ENCODE results near the gene AGTRAP.

The AGTRAP gene

DNA sequence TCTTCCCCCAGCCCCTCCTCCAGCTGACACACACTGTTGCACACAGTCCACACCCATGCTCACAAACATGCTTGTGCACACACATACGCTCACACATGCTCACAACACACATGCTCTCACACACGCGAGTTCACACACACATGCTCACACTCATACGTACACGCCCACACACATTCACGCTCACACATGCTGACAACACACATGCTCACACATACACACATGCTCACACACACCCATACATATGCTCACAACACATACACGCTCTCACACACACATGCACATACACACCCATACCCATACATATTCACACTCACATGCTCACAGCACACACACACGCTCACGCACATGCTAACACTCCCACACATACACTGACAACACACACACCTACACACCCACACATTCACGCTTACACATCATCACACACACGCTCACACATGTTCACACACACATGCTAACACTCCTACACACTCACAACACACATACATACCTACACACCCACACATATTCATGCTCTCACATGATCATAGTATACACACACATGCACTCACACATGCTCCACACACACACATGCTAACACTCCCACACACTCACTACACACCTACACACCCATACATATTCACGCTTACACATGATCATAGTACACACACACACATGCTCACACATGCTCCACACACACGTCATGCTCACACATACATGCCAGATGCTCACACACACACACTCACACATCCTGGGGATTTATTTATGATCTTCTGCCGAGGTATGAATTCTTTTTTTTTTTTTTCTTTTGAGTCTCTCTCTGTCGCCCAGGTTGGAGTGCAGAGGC lies 33.7 kb upstream of the AGTRAP start:
- no peak overlapping the region for H3K4me2 ChIP-seq
- no peak overlapping the region for H3K9ac ChIP-seq
- TF ChIP-seq, protein P1, sequence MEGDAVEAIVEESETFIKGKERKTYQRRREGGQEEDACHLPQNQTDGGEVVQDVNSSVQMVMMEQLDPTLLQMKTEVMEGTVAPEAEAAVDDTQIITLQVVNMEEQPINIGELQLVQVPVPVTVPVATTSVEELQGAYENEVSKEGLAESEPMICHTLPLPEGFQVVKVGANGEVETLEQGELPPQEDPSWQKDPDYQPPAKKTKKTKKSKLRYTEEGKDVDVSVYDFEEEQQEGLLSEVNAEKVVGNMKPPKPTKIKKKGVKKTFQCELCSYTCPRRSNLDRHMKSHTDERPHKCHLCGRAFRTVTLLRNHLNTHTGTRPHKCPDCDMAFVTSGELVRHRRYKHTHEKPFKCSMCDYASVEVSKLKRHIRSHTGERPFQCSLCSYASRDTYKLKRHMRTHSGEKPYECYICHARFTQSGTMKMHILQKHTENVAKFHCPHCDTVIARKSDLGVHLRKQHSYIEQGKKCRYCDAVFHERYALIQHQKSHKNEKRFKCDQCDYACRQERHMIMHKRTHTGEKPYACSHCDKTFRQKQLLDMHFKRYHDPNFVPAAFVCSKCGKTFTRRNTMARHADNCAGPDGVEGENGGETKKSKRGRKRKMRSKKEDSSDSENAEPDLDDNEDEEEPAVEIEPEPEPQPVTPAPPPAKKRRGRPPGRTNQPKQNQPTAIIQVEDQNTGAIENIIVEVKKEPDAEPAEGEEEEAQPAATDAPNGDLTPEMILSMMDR (conservative IDR thresholded peaks at IDR 0.05; ENCODE audit: low read depth, low read length) = no peak
- no peak overlapping the region for H3K4me3 ChIP-seq (IDR thresholded peaks at IDR 0.05; ENCODE audit: insufficient read depth, low read depth, low read length)
- H3K4me1 ChIP-seq (ENCODE audit: low read depth, poor library complexity, severe bottlenecking) = no peaks in the 10 kb centered on the region
- no peaks in the 10 kb centered on the region for H4K20me1 ChIP-seq (ENCODE audit: insufficient read depth)
- peaks cover 89% of the 10 kb centered on the region for H3K27me3 ChIP-seq (ENCODE audit: insufficient read depth, low read depth)
- H3K36me3 ChIP-seq (ENCODE audit: insufficient read depth) = no peaks in the 10 kb centered on the region
- H2AFZ ChIP-seq (ENCODE audit: low read depth) = no peak overlapping the region
- H3K27ac ChIP-seq = no peak overlapping the region
- H3K79me2 ChIP-seq (ENCODE audit: insufficient read depth, low read depth) = no peaks in the 10 kb centered on the region

DNA sequence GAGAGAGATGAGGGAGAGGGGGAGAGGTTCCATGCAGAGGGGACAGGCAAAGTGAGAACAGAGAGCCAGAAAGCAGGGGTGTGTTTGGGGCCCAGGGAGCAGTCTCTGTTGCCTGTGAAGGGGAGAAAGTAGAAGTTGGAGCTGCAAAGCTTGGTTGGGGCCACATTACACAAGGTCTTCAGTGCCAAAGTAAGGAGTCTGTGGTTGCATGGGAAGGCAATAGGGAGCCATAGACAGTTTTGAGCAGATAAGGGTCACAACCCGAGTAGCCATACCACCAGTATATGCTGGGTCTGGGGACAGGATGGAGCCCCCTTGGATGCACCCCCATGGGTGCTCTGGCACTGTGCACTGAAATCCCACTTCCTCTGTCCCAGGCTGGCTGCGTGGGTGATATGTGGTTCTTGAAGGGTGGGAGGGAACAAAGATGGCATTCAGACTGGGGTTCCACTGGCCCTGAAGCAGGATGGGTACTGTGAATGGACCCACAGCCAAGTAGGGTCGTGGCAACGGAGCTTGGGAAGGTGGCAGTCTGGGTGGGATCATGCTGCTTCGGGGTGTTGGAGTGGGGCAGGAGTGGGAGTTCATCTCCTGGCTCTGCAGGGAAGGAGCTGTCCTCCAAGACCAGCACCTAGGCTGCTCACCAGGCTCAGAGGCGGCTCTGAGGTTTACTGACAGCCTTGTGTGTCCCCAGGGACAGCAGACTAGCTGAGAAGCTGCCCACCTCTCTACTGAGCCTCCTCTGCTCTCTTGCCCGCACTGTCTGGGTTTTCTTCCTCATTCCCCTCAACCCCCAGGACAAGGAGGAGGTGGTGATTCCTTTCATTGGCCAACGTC lies 32.4 kb upstream of the AGTRAP start:
- Histone ChIP-seq H3K36me3 (ENCODE audit: insufficient read depth) (no peaks in the 10 kb centered on the region), H3K27me3 (ENCODE audit: insufficient read depth, low read depth) (peaks cover 88% of the 10 kb centered on the region), H3K4me1 (ENCODE audit: low read depth, poor library complexity, severe bottlenecking) (no peaks in the 10 kb centered on the region), H3K4me2 (no peak overlapping the region), H4K20me1 (ENCODE audit: insufficient read depth) (no peaks in the 10 kb centered on the region), H3K79me2 (ENCODE audit: insufficient read depth, low read depth) (no peaks in the 10 kb centered on the region), H3K9ac (no peak overlapping the region), H3K27ac (no peak overlapping the region), H3K4me3 (IDR thresholded peaks at IDR 0.05; ENCODE audit: insufficient read depth, low read depth, low read length) (no peak overlapping the region), H2AFZ (ENCODE audit: low read depth) (no peak overlapping the region)
- TF ChIP-seq, protein P1 (conservative IDR thresholded peaks at IDR 0.05; ENCODE audit: low read depth, low read length) = no peak

DNA sequence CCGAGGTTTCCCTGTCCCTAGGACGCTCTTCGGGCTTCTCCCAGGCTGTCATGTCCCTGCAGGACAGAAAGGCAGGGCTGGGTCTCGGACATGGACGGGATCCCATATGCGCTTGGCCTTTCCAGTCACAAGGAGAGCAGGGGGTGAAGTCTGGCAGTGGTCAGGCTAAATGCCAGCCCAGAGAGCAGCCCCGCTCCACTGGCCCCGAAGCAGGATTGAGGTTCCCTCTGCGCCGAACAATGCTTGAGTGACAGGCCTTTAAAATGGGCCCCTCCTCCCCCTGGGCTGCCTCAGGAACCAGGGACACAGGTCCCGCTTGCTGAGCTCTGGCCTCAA lies 31.8 kb upstream of the AGTRAP start:
- no peaks in the 10 kb centered on the region for H4K20me1 ChIP-seq (ENCODE audit: insufficient read depth)
- peaks cover 88% of the 10 kb centered on the region for H3K27me3 ChIP-seq (ENCODE audit: insufficient read depth, low read depth)
- no peaks in the 10 kb centered on the region for H3K4me1 ChIP-seq (ENCODE audit: low read depth, poor library complexity, severe bottlenecking)

DNA sequence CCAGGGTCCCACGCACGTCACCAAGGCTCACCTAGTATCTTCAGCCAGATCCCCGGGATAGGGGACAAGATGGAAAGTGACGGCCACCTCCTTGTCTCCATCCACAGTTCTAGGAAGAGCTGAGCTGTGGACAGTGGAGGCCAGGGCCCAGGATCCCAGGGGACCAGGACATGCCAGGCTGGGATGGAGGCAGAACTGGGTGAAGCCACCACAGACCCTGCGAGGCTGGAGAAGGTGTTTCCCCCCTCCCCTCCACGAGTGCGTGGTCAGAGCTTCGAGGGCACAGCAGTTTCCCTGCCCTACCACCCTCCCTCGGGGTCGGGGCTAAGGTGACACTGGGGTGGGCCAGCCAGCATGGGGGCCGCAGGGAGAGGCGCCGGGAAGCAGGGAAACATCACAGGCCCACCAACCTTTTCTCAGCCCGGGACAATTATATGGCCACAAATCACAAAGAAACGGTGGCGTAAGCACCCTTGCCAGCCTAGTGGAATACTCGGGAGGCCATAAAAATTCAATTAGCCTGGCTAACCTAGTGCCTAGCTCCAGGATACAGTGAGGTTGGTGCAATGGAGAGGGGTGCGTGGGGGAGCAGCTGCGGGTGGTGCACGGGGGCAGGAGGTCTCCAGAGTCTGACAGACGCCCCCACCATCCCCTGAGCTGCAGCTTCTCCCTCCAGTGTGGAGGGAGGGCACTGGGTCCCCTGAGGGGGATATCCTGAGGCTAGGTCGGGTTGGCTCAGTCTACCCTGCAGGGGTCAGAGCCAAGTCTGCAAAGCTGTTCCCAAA lies 31.1 kb upstream of the AGTRAP start:
- TF ChIP-seq, protein P1 (conservative IDR thresholded peaks at IDR 0.05; ENCODE audit: low read depth, low read length) = no peak
- H3K79me2 ChIP-seq (ENCODE audit: insufficient read depth, low read depth) = no peaks in the 10 kb centered on the region
- H3K27me3 ChIP-seq (ENCODE audit: insufficient read depth, low read depth) = peaks cover 83% of the 10 kb centered on the region
- H4K20me1 ChIP-seq (ENCODE audit: insufficient read depth) = no peaks in the 10 kb centered on the region
- H3K36me3 ChIP-seq (ENCODE audit: insufficient read depth) = no peaks in the 10 kb centered on the region
- H3K4me2 ChIP-seq = no peak overlapping the region
- no peak overlapping the region for H2AFZ ChIP-seq (ENCODE audit: low read depth)
- no peaks in the 10 kb centered on the region for H3K4me1 ChIP-seq (ENCODE audit: low read depth, poor library complexity, severe bottlenecking)
- no peak overlapping the region for H3K9ac ChIP-seq
- no peak overlapping the region for H3K27ac ChIP-seq
- H3K4me3 ChIP-seq (IDR thresholded peaks at IDR 0.05; ENCODE audit: insufficient read depth, low read depth, low read length) = no peak overlapping the region

More for the DNA sequence above, 31.8 kb upstream of the AGTRAP start:
- TF ChIP-seq, protein P1 (conservative IDR thresholded peaks at IDR 0.05; ENCODE audit: low read depth, low read length) = no peak
- H3K4me2 ChIP-seq = no peak overlapping the region
- H3K9ac ChIP-seq = no peak overlapping the region
- H2AFZ ChIP-seq (ENCODE audit: low read depth) = no peak overlapping the region
- no peak overlapping the region for H3K4me3 ChIP-seq (IDR thresholded peaks at IDR 0.05; ENCODE audit: insufficient read depth, low read depth, low read length)
- no peak overlapping the region for H3K27ac ChIP-seq
- H3K79me2 ChIP-seq (ENCODE audit: insufficient read depth, low read depth) = no peaks in the 10 kb centered on the region
- no peaks in the 10 kb centered on the region for H3K36me3 ChIP-seq (ENCODE audit: insufficient read depth)

All from KMS-11 (cell line).